Coronary artery (tissue), 2 donors: ENCODE measurements around the gene PCDHA12.
"Not testable (repeated sequence)": the region's sequence is repeated elsewhere in the genome, so short reads cannot be mapped to it uniquely, and the experiment has no call there.

ENCODE experiments used
- DNase-seq: peaks from one replicate; pipeline ENCODE4 v3.0.0-alpha.2; 2017; ENCODE audit warnings: low spot score
- H3K27ac ChIP-seq, 2 donors: fragments of 200-600 bp; sonication (generic); one replicate each; pipeline ENCODE4 v1.5.1; 2016 to 2019
- H3K4me3 ChIP-seq: fragments of 200-600 bp; sonication (generic); 2 replicates; pipeline ENCODE4 v1.5.1; 2016; ENCODE audit warnings: mild to moderate bottlenecking, moderate library complexity
- TF ChIP-seq, protein P1 (sequence below): fragments of 200-600 bp; sonication (generic); IDR thresholded peaks from one replicate; pipeline ENCODE4 v1.5.1; 2019; ENCODE audit warnings: antibody characterized with exemption

PCDHA12 gene

GRCh38 chr5:140835622-140836510 is 39.2 kb upstream of the PCDHA12 start:
- H3K4me3 ChIP-seq: no peak overlapping the region
- no peak overlapping the region for H3K27ac ChIP-seq
- no peak for DNase-seq
- TF ChIP-seq, protein P1, sequence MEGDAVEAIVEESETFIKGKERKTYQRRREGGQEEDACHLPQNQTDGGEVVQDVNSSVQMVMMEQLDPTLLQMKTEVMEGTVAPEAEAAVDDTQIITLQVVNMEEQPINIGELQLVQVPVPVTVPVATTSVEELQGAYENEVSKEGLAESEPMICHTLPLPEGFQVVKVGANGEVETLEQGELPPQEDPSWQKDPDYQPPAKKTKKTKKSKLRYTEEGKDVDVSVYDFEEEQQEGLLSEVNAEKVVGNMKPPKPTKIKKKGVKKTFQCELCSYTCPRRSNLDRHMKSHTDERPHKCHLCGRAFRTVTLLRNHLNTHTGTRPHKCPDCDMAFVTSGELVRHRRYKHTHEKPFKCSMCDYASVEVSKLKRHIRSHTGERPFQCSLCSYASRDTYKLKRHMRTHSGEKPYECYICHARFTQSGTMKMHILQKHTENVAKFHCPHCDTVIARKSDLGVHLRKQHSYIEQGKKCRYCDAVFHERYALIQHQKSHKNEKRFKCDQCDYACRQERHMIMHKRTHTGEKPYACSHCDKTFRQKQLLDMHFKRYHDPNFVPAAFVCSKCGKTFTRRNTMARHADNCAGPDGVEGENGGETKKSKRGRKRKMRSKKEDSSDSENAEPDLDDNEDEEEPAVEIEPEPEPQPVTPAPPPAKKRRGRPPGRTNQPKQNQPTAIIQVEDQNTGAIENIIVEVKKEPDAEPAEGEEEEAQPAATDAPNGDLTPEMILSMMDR: no peak

DNA sequence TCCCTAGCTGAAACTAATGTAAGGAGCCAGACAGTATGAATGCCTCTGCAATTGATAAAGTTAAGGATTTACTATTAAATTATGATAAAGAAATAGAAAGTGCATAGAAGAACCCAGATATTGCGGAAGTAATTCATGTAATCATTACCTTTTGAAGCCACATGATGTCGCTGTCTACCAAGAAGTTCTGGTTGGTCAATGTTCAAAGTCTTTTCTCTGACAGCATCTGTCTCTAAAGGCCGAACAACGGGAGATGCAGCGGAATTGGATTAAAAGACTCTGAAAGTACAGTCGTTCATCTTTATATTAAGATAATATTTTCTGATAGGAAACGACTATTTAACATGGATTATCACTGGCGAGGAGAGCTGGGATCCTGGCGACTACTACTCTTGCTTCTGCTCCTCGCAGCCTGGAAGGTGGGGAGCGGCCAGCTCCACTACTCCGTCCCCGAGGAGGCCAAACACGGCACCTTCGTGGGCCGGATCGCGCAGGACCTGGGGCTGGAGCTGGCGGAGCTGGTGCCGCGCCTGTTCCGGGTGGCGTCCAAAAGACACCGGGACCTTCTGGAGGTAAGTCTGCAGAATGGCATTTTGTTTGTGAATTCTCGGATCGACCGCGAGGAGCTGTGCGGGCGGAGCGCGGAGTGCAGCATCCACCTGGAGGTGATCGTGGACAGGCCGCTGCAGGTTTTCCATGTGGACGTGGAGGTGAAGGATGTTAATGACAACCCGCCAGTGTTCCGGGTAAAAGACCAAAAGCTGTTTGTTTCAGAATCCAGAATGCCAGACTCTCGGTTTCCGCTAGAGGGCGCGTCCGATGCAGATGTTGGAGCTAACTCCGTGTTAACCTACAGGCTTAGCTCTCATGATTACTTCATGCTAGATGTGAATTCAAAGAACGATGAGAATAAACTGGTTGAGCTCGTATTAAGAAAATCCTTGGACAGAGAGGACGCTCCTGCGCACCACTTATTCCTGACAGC is 33.8 kb upstream of the PCDHA12 start, which contains the start of gene PCDHA8:
PCDHA8 (plus strand) TSS at position 210 of the 985 bp plus-strand sequence; CDS start at position 345, 135 bp downstream.
- TF ChIP-seq, protein P1: no peak
- no peak within 1 kb of the TSS for H3K27ac ChIP-seq
- H3K4me3 ChIP-seq: no peak within 1 kb of the TSS
- DNase-seq: no peak

- DNase-seq: no peak
- Histone ChIP-seq H3K27ac (no peak overlapping the region), H3K4me3 (no peak overlapping the region)
- TF ChIP-seq, protein P1: no peak
Measured at GRCh38 chr5:140842798-140843733, 32.0 kb upstream of the PCDHA12 start.

DNA sequence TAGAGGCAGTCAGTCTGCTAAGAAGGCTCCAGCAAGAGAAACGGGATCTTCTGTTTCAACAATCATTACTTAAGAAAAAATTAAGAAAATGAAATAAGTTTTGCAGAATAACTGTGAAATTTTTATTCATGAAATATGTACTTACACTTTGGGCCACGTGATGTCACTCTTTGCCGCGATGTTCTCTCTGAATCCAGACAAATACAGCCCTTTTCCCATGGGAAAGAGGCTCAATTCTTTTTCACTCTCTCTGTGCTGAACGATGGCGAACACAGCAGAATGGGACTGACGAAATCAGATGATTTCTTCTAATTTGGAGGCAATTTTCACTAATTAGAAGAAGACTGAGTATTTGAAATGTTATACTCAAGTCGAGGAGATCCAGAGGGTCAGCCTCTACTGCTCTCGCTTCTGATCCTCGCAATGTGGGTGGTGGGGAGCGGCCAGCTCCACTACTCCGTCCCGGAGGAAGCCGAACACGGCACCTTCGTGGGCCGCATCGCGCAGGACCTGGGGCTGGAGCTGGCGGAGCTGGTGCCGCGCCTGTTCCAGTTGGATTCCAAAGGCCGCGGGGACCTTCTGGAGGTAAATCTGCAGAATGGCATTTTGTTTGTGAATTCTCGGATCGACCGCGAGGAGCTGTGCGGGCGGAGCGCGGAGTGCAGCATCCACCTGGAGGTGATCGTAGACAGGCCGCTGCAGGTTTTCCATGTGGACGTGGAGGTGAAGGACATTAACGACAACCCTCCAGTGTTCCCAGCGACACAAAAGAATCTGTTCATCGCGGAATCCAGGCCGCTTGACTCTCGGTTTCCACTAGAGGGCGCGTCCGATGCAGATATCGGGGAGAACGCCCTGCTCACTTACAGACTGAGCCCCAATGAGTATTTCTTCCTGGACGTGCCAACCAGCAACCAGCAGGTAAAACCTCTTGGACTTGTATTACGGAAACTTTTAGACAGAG is 26.7 kb upstream of the PCDHA12 start, which contains the start of gene PCDHA9:
PCDHA9 (plus strand) TSS at position 244 of the 964 bp plus-strand sequence; CDS start at position 358, 114 bp downstream.
- not testable (repeated sequence) for DNase-seq, H3K4me3 ChIP-seq, H3K27ac ChIP-seq

DNA sequence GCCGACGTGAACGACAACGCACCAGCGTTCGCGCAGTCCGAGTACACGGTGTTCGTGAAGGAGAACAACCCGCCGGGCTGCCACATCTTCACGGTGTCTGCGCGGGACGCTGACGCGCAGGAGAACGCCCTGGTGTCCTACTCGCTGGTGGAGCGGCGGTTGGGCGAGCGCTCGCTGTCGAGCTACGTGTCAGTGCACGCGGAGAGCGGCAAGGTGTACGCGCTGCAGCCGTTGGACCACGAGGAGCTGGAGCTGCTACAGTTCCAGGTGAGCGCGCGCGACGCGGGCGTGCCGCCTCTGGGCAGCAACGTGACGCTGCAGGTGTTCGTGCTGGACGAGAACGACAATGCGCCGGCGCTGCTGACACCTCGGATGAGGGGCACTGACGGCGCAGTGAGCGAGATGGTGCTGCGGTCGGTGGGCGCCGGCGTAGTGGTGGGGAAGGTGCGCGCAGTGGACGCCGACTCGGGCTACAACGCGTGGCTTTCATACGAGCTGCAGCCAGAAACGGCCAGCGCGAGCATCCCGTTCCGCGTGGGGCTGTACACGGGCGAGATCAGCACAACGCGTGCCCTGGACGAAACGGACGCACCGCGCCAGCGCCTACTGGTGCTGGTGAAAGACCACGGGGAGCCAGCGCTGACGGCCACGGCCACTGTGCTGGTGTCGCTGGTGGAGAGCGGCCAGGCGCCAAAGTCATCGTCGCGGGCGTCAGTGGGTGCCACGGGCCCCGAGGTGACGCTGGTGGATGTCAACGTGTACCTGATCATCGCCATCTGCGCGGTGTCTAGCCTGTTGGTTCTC is 25.1 kb upstream of the PCDHA12 start:
- not testable (repeated sequence) for H3K4me3 ChIP-seq, DNase-seq, H3K27ac ChIP-seq

GRCh38 chr5:140855772-140856674 is 19.1 kb upstream of the PCDHA12 start, which contains the start of gene PCDHA10:
PCDHA10 (plus strand) TSS chr5:140855897; CDS start chr5:140856049, 152 bp downstream.
- no peak within 1 kb of the TSS for H3K27ac ChIP-seq
- peak within 1 kb of the TSS; percentile 62 for H3K4me3 ChIP-seq
- DNase-seq: no peak

More at GRCh38 chr5:140855772-140856674, 19.1 kb upstream of the PCDHA12 start, which contains the start of gene PCDHA10:
- TF ChIP-seq, protein P1: no peak
